ENCODE results near the gene ENTREP3.
"Not testable (repeated sequence)": the region's sequence is repeated elsewhere in the genome, so short reads cannot be mapped to it uniquely, and the experiment has no call there.

Gene ENTREP3

GRCh38 chr1:155227261-155228095 lies 27.8 kb downstream of the ENTREP3 start:
- DNase-seq (ENCODE audit: low read depth), result peak; percentile 98
- H3K4me3 ChIP-seq (ENCODE audit: low read length), result peak overlapping the region; percentile 91
- TF ChIP-seq, protein P1, sequence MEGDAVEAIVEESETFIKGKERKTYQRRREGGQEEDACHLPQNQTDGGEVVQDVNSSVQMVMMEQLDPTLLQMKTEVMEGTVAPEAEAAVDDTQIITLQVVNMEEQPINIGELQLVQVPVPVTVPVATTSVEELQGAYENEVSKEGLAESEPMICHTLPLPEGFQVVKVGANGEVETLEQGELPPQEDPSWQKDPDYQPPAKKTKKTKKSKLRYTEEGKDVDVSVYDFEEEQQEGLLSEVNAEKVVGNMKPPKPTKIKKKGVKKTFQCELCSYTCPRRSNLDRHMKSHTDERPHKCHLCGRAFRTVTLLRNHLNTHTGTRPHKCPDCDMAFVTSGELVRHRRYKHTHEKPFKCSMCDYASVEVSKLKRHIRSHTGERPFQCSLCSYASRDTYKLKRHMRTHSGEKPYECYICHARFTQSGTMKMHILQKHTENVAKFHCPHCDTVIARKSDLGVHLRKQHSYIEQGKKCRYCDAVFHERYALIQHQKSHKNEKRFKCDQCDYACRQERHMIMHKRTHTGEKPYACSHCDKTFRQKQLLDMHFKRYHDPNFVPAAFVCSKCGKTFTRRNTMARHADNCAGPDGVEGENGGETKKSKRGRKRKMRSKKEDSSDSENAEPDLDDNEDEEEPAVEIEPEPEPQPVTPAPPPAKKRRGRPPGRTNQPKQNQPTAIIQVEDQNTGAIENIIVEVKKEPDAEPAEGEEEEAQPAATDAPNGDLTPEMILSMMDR (IDR thresholded peaks at IDR 0.05; ENCODE audit: insufficient read depth, low read depth, low read length, missing control alignments), result no peak

- TF ChIP-seq, protein P1 (IDR thresholded peaks at IDR 0.05; ENCODE audit: insufficient read depth, low read depth, low read length, missing control alignments), result no peak
- DNase-seq (ENCODE audit: low read depth), result peak; percentile 43
- H3K4me3 ChIP-seq (ENCODE audit: low read length), result peak overlapping the region; percentile 91
Measured at GRCh38 chr1:155226910-155227260, 28.4 kb downstream of the ENTREP3 start.

DNA sequence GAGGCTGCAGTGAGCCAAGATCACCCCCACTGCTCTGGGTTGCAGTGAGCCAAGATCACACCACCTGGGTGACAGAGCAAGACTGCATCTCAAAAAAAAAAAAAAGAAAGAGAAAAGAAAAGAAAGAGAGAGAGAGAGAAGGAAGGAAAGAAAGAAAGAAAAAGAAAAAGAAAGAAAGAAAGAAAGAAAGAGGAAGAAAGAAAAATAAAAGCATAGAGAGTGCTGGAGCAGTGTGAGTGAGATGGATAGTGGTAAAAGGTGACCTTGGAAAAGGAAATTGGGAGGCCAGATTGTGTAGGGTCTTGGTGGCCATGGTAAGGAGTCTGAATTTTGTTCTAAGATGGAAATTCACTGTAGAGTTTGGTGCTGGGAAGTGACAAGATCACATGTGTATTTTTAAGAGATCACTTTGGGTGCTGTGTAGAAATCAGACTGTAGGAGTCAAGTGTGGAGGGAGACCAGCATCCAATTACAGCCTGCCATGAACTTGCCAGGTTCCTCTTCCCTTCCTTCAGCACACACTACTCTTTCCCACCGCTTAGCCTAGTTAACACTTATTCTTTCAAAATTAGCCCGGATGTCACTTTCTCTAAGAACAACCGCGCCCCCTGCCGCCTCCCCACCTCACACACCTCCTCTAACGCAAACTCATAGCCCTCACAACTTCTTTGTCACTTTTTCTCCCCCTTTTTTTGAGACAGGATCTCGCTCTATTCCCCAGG lies 28.9 kb downstream of the ENTREP3 start:
- peak overlapping the region; percentile 91 for H3K4me3 ChIP-seq (ENCODE audit: low read length)
- TF ChIP-seq, protein P1 (IDR thresholded peaks at IDR 0.05; ENCODE audit: insufficient read depth, low read depth, low read length, missing control alignments), result peak; percentile 51
- peak; percentile 76 for DNase-seq (ENCODE audit: low read depth)

DNA sequence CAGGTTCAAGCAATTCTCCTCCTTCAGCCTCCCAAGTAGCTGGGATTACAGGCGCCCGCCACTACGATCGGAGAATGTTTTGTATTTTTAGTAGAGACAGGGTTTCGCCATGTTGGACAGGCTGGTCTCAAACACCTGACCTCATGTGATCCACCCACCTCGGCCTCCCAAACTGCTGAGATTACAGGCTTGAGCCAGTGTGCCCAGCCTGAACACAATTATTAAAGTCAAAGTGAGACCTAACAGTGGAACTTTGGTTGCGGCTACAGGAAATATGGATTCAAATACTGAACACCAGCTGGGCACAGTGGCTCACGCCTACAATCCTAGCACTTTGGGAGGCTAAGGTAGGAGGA lies 29.9 kb downstream of the ENTREP3 start:
- not testable (repeated sequence) for DNase-seq (ENCODE audit: low read depth); H3K4me3 ChIP-seq (ENCODE audit: low read length)

DNA sequence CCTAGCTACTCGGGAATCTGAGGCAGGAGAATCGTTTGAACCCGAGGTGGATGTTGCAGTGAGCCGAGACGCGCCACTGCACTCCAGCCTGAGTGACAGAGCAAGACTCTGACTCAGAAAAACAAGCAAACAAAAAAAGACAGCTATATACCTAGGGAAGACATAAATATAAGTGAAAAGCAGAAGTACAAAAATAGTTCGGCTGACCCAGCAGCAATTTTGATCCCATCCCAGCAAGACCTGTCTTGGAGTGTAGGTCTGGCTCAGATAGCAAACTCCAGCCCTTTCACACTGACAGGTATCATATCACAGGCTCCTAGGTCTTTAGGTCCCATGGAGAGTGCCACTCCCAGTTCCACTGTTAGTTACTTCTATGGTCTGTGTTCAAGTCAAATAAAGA lies 32.2 kb downstream of the ENTREP3 start:
- no peak overlapping the region for H3K4me3 ChIP-seq (ENCODE audit: low read length)
- no peak for DNase-seq (ENCODE audit: low read depth)
- TF ChIP-seq, protein P1 (IDR thresholded peaks at IDR 0.05; ENCODE audit: insufficient read depth, low read depth, low read length, missing control alignments), result no peak

- DNase-seq (ENCODE audit: low read depth), result peak; percentile 39
- H3K4me3 ChIP-seq (ENCODE audit: low read length), result not testable (repeated sequence)
Measured at GRCh38 chr1:155220211-155220965, 34.9 kb downstream of the ENTREP3 start.

DNA sequence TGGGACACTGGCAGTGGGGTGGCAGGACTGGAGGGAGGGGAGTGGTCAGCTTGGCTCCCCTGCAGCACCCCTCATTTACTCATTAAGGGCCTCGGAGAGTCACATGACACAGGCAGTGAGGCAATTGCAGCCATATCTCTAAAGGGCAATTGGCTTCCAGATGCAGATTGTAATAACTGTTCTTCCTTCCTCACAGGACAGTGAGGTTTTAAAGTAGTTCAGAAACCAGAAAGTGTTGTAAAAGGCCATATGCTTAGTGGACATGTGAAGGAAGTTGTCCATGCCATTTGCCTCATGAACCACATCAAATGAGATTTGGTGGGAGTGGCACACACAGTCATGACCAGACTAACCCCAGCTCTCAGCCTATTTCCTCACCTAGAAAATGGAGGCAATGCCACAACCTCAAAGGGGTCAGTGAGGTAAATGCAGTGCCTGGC lies 35.7 kb downstream of the ENTREP3 start:
- TF ChIP-seq, protein P1 (IDR thresholded peaks at IDR 0.05; ENCODE audit: insufficient read depth, low read depth, low read length, missing control alignments), result no peak
- no peak overlapping the region for H3K4me3 ChIP-seq (ENCODE audit: low read length)
- no peak for DNase-seq (ENCODE audit: low read depth)
